H1 (cell line): ENCODE measurements around the gene STXBP6. TPM values are rescaled to one million over a fixed set of nuclear protein-coding genes. Genes with fewer than 3 reads are reported as not detected.

Experiments
- CTCF ChIA-PET: fragments of 300-600 bp; sonication (Branson Sonifier 250); formaldehyde crosslinking; loops from one replicate; lab custom pipeline; 2021; ENCODE audit not compliant: partially characterized antibody; lab: Charles Lee
- POLR2A ChIA-PET: fragments of 300-600 bp; sonication (Branson Sonifier 250); formaldehyde crosslinking; loops from one replicate; lab custom pipeline; 2021; ENCODE audit warnings: inconsistent platforms; ENCODE audit not compliant: partially characterized antibody; lab: Charles Lee
- DNase-seq, 2 experiments: peaks; one replicate each; pipeline versions ENCODE4 v3.0.0 to v3.0.0-alpha.2; 2010 to 2022; ENCODE audit warnings: low spot score in 2 of 2, low read depth in 1 of 2, mixed read lengths in 1 of 2
- FAIRE-seq: peaks from 2 replicates; lab custom pipeline; 2011; peaks lifted over from hg19 to GRCh38; lab: Jason Lieb, UNC
- H2AFZ ChIP-seq: 2 replicates; pipeline ENCODE4 v1.8.1; 2012; ENCODE audit warnings: low read length, inconsistent platforms
- H2AK5ac ChIP-seq: 2 replicates; pipeline ENCODE4 v1.6.1; 2013; ENCODE audit warnings: low read depth, low read length
- H2BK120ac ChIP-seq: replicated peaks from 2 replicates; pipeline ENCODE3; 2013; ENCODE audit warnings: low read depth, low read length, inconsistent platforms
- H2BK12ac ChIP-seq: 2 replicates; pipeline ENCODE4 v1.6.1; 2013; ENCODE audit warnings: low read depth, low read length
- H2BK15ac ChIP-seq: 2 replicates; pipeline ENCODE4 v1.6.1; 2013; ENCODE audit warnings: low read length
- H2BK20ac ChIP-seq: 2 replicates; pipeline ENCODE4 v1.6.1; 2013; ENCODE audit warnings: low read length
- H2BK5ac ChIP-seq: 2 replicates; pipeline ENCODE4 v1.6.1; 2013; ENCODE audit warnings: low read depth, low read length
- H3K14ac ChIP-seq: 2 replicates; pipeline ENCODE4 v1.6.1; 2013; ENCODE audit warnings: inconsistent platforms; ENCODE audit not compliant: insufficient read length
- H3K18ac ChIP-seq: 2 replicates; pipeline ENCODE4 v1.6.1; 2013; ENCODE audit warnings: low read length; ENCODE audit errors: extremely low read depth
- H3K23ac ChIP-seq: 2 replicates; pipeline ENCODE4 v1.6.1; 2013; ENCODE audit warnings: inconsistent platforms; ENCODE audit not compliant: insufficient read length
- H3K23me2 ChIP-seq: 2 replicates; pipeline ENCODE4 v1.6.1; 2013; ENCODE audit warnings: low read depth, low read length
- H3K27ac ChIP-seq: 2 replicates; pipeline ENCODE4 v1.6.1; 2011; ENCODE audit warnings: low read depth, low read length, inconsistent platforms
- H3K27me3 ChIP-seq, 4 experiments: replicated peaks in 1 of 4; 1 replicate in 1 of 4; 2 replicates in 3 of 4; pipeline versions ENCODE4 v1.6.1 to v1.8.1; 2011 to 2013; ENCODE audit warnings: low read length in 3 of 4, mild to moderate bottlenecking in 3 of 4, inconsistent platforms in 2 of 4, mixed read lengths in 2 of 4, moderate library complexity in 1 of 4; ENCODE audit not compliant: control insufficient read depth in 3 of 4, insufficient read depth in 3 of 4; ENCODE audit errors: extremely low read depth in 1 of 4
- H3K36me3 ChIP-seq, 4 experiments: 2 replicates each; pipeline versions ENCODE4 v1.6.1 to v1.8.1; 2011 to 2013; ENCODE audit warnings: mild to moderate bottlenecking in 4 of 4, low read length in 3 of 4, moderate library complexity in 2 of 4, control low read depth in 1 of 4, inconsistent platforms in 1 of 4; ENCODE audit not compliant: insufficient read depth in 4 of 4, control insufficient read depth in 2 of 4
- H3K4ac ChIP-seq: replicated peaks from 2 replicates; pipeline ENCODE3; 2013; ENCODE audit warnings: low read length, low read depth, mixed read lengths, inconsistent platforms; ENCODE audit not compliant: insufficient read length
- H3K4me1 ChIP-seq, 4 experiments: replicated peaks in 1 of 4; 1 replicate in 1 of 4; 2 replicates in 3 of 4; pipeline versions ENCODE4 v1.6.1 to v1.8.1; 2011 to 2013; ENCODE audit warnings: low read length in 3 of 4, inconsistent platforms in 2 of 4, mixed read lengths in 1 of 4; ENCODE audit not compliant: insufficient read depth in 4 of 4, control insufficient read depth in 3 of 4
- H3K4me2 ChIP-seq, 2 experiments: 2 replicates each; pipeline versions ENCODE4 v1.6.1 to v1.8.1; 2011 to 2013; ENCODE audit warnings: low read depth in 2 of 2, low read length in 2 of 2, control low read depth in 1 of 2, inconsistent platforms in 1 of 2, mild to moderate bottlenecking in 1 of 2; ENCODE audit not compliant: insufficient read depth in 1 of 2
- H3K4me3 ChIP-seq, 4 experiments: fragments of 200-600, 300-600 bp in 1 of 4; sonication (generic), shearing (Covaris generic), sonication (Bioruptor Twin) in 1 of 4; 2 replicates each; pipeline versions ENCODE4 v1.5.1 to v1.8.1; 2011 to 2016; ENCODE audit warnings: low read length in 4 of 4, low read depth in 3 of 4, control low read depth in 2 of 4, inconsistent platforms in 2 of 4, mild to moderate bottlenecking in 2 of 4, mixed read lengths in 1 of 4, moderate library complexity in 1 of 4; ENCODE audit not compliant: insufficient read depth in 2 of 4; ENCODE audit errors: extremely low read depth in 1 of 4
- H3K56ac ChIP-seq: replicated peaks from 2 replicates; pipeline ENCODE3; 2013; ENCODE audit warnings: low read depth, mild to moderate bottlenecking, mixed read lengths, low read length, inconsistent platforms; ENCODE audit not compliant: insufficient read length
- H3K79me1 ChIP-seq: 2 replicates; pipeline ENCODE4 v1.6.1; 2013; ENCODE audit warnings: low read depth, low read length, control low read depth
- H3K79me2 ChIP-seq, 2 experiments: 2 replicates each; pipeline versions ENCODE4 v1.6.1 to v1.8.1; 2012 to 2013; ENCODE audit warnings: low read length in 2 of 2, mild to moderate bottlenecking in 2 of 2, inconsistent platforms in 1 of 2; ENCODE audit not compliant: insufficient read depth in 2 of 2, control insufficient read depth in 1 of 2
- H3K9ac ChIP-seq, 4 experiments: replicated peaks in 1 of 4; 1 replicate in 1 of 4; 2 replicates in 3 of 4; pipeline versions ENCODE4 v1.6.1 to v1.8.1; 2011 to 2013; ENCODE audit warnings: low read depth in 3 of 4, low read length in 3 of 4, control low read depth in 2 of 4, mild to moderate bottlenecking in 2 of 4, moderate library complexity in 2 of 4, inconsistent platforms in 1 of 4; ENCODE audit errors: extremely low read depth in 1 of 4
- H3K9me3 ChIP-seq, 2 experiments: 2 replicates each; pipeline versions ENCODE4 v1.6.1 to v1.8.1; 2012 to 2013; ENCODE audit warnings: mild to moderate bottlenecking in 2 of 2, moderate library complexity in 2 of 2, control low read depth in 1 of 2, inconsistent platforms in 1 of 2, low read depth in 1 of 2, low read length in 1 of 2, mixed read lengths in 1 of 2; ENCODE audit not compliant: insufficient read depth in 2 of 2
- H4K20me1 ChIP-seq, 2 experiments: replicated peaks in 1 of 2; 2 replicates each; pipeline versions ENCODE3 to v1.8.1; 2011 to 2013; ENCODE audit warnings: inconsistent platforms in 2 of 2, low read length in 2 of 2, mild to moderate bottlenecking in 1 of 2; ENCODE audit not compliant: insufficient read depth in 2 of 2, control insufficient read depth in 1 of 2
- H4K5ac ChIP-seq: 2 replicates; pipeline ENCODE4 v1.6.1; 2013; ENCODE audit warnings: low read length, low read depth, mixed read lengths, inconsistent platforms; ENCODE audit not compliant: insufficient read length
- H4K8ac ChIP-seq: 2 replicates; pipeline ENCODE4 v1.8.0; 2013; ENCODE audit warnings: mild to moderate bottlenecking, moderate library complexity, low read length, inconsistent platforms; ENCODE audit not compliant: insufficient read depth; ENCODE audit errors: extremely low read depth
- H4K91ac ChIP-seq: replicated peaks from 2 replicates; pipeline ENCODE3; 2013; ENCODE audit warnings: low read length, mixed read lengths, inconsistent platforms; ENCODE audit not compliant: insufficient read length
- BCL11A ChIP-seq, 2 experiments: IDR thresholded peaks; one replicate each; pipeline ENCODE4 v1.6.1; 2011; ENCODE audit warnings: low read depth in 2 of 2, low read length in 2 of 2, mild to moderate bottlenecking in 2 of 2
- CHD2 ChIP-seq: IDR thresholded peaks from 2 replicates; pipeline ENCODE4 v1.6.1; 2012; ENCODE audit warnings: low read length, improper control_type of control experiment
- CREB1 ChIP-seq: IDR thresholded peaks from 2 replicates; pipeline ENCODE4 v1.6.1; 2012; ENCODE audit warnings: inconsistent platforms
- GTF2F1 ChIP-seq: IDR thresholded peaks from 2 replicates; pipeline ENCODE4 v1.6.1; 2012; ENCODE audit warnings: low read depth, low read length, improper control_type of control experiment, borderline replicate concordance
- HDAC6 ChIP-seq: IDR thresholded peaks from one replicate; pipeline ENCODE4 v1.7.1; 2012; ENCODE audit warnings: low read depth, mild to moderate bottlenecking, inconsistent platforms, low read length, moderate library complexity
- JUN ChIP-seq: IDR thresholded peaks from 2 replicates; pipeline ENCODE4 v1.6.1; 2011; ENCODE audit warnings: low read depth, mild to moderate bottlenecking, improper control_type of control experiment, low read length
- KDM5A ChIP-seq: fragments of 200-600 bp; IDR thresholded peaks from 2 replicates; pipeline ENCODE4 v1.7.1; 2012; ENCODE audit warnings: mild to moderate bottlenecking, low read length, inconsistent platforms, mixed read lengths
- POU5F1 ChIP-seq: IDR thresholded peaks from 2 replicates; pipeline ENCODE4 v1.6.1; 2011; ENCODE audit warnings: low read depth, mild to moderate bottlenecking, low read length, moderate library complexity
- RXRA ChIP-seq: IDR thresholded peaks from 2 replicates; pipeline ENCODE4 v1.6.1; 2011; ENCODE audit warnings: low read depth, mild to moderate bottlenecking, low read length, moderate library complexity; ENCODE audit not compliant: insufficient read depth
- SAP30 ChIP-seq: fragments of 300-600 bp; sonication (generic); IDR thresholded peaks from 2 replicates; pipeline ENCODE4 v1.7.1; 2012; ENCODE audit warnings: low read length, moderate library complexity, mild to moderate bottlenecking, inconsistent platforms; ENCODE audit not compliant: insufficient read depth, insufficient replicate concordance
- SIN3A ChIP-seq, 2 experiments: IDR thresholded peaks in 1 of 2; conservative IDR thresholded peaks in 1 of 2; 2 replicates each; pipeline ENCODE4 v1.6.1; 2011 to 2012; ENCODE audit warnings: low read length in 2 of 2, improper control_type of control experiment in 1 of 2, low read depth in 1 of 2, mild to moderate bottlenecking in 1 of 2
- SIRT6 ChIP-seq: IDR thresholded peaks from one replicate; pipeline ENCODE4 v1.7.1; 2012; ENCODE audit warnings: low read length, inconsistent platforms
- SUZ12 ChIP-seq: fragments of 200-600 bp; sonication (generic); IDR thresholded peaks from 2 replicates; pipeline ENCODE4 v1.6.1; 2012; ENCODE audit warnings: mild to moderate bottlenecking, inconsistent platforms, low read length, moderate library complexity, mixed read lengths
- TBP ChIP-seq: IDR thresholded peaks from 2 replicates; pipeline ENCODE4 v1.6.1; 2011; ENCODE audit warnings: low read depth, low read length, improper control_type of control experiment
- WGBS, 2 experiments: shearing (Covaris generic) in 1 of 2; methylation state at CpG; one replicate each; pipeline versions ENCODE4 v1.1.6 to v1.1.7; 2013 to 2015; ENCODE audit warnings: low lambda C conversion rate in 2 of 2, mixed read lengths in 2 of 2, inconsistent platforms in 1 of 2, low coverage in 1 of 2, missing lambda C conversion rate in 1 of 2; ENCODE audit not compliant: insufficient replicate concordance in 2 of 2, insufficient coverage in 1 of 2, insufficient read length in 1 of 2; ENCODE audit errors: extremely low coverage in 1 of 2, missing lambda C conversion rate in 1 of 2; 5-methylcytosine and 5-hydroxymethylcytosine counted together
- polyA plus RNA-seq, 7 experiments: library from polyadenylated mRNA; depleted of rRNA in 3 of 7; stranded (reverse) in 5 of 7; unstranded in 2 of 7; fragments of >200 nt in 5 of 7; fragments of 200-250 nt in 2 of 7; gene quantifications; 1 replicate in 5 of 7; 2 replicates in 1 of 7; 4 replicates in 1 of 7; pipeline versions ENCODE4 v1.2.1 to v1.2.3, GENCODE V29; 2011 to 2013; ENCODE audit warnings: missing spikeins in 2 of 7, mixed read lengths in 2 of 7
- total RNA-seq: library from RNA; stranded (reverse); fragmentation: NEBNext Ultra II Directional; extraction: Animal tissue kit (Norgen Biotek cat#: 25700); gene quantifications from 2 replicates; pipeline ENCODE4 v1.2.1, GENCODE V29; 2021
- TF ChIP-seq, protein P1 (sequence below): IDR thresholded peaks from 2 replicates; pipeline ENCODE4 v1.6.1; 2011; ENCODE audit warnings: low read depth, mild to moderate bottlenecking, low read length; ENCODE audit not compliant: insufficient read depth

The STXBP6 gene
- total and polyA plus RNA-seq, 2 of the 8 experiments (the other 6 are each of a cell fraction or from before 2014, with no cell fraction given), result 9.4 to 18.1 TPM

GRCh38 chr14:24850072-24850471 lies 199.9 kb downstream of the STXBP6 start:
- no peak overlapping the region for H2BK20ac ChIP-seq
- TF ChIP-seq HDAC6, result no peak
- no peak for TF ChIP-seq JUN
- no peak for TF ChIP-seq CREB1
- no peak for TF ChIP-seq SIN3A (conservative IDR thresholded peaks at IDR 0.05 in 1 of 2, IDR thresholded peaks at IDR 0.05 in 1 of 2; ENCODE audit: low read depth in 1 of 2, low read length in 2 of 2)
- no peak for TF ChIP-seq SAP30
- TF ChIP-seq CHD2, result no peak
- TF ChIP-seq, protein P1, sequence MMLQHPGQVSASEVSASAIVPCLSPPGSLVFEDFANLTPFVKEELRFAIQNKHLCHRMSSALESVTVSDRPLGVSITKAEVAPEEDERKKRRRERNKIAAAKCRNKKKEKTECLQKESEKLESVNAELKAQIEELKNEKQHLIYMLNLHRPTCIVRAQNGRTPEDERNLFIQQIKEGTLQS, result no peak
- no peak for TF ChIP-seq TBP
- no peak for TF ChIP-seq KDM5A
- TF ChIP-seq RXRA, result no peak
- no peak for TF ChIP-seq SUZ12
- TF ChIP-seq POU5F1, result no peak
- no peak for TF ChIP-seq GTF2F1
- no peak for TF ChIP-seq SIRT6
- TF ChIP-seq BCL11A (IDR thresholded peaks at IDR 0.05; ENCODE audit: low read depth in 2 of 2, low read length in 2 of 2), result no peak

More at GRCh38 chr14:24850072-24850471, 199.9 kb downstream of the STXBP6 start:
- Histone ChIP-seq H4K8ac (no peak overlapping the region), H4K5ac (no peak overlapping the region), H3K4ac (no peak overlapping the region), H3K4me1 (peaks cover 0 to 14% (median 8%) of the 10 kb centered on the region in 4 experiments; a peak in 5 of 7 replicates), H3K79me2 (no peaks in the 10 kb centered on the region), H3K23ac (no peak overlapping the region), H2AFZ (no peak overlapping the region), H3K36me3 (no peaks in the 10 kb centered on the region), H4K20me1 (no peaks in the 10 kb centered on the region), H3K4me2 (no peak overlapping the region), H3K18ac (no peak overlapping the region), H2BK15ac (no peak overlapping the region), H3K27ac (no peak overlapping the region), H3K14ac (no peak overlapping the region), H2BK5ac (no peak overlapping the region), H2AK5ac (no peak overlapping the region), H3K56ac (no peak overlapping the region), H3K27me3 (no peaks in the 10 kb centered on the region), H2BK12ac (no peak overlapping the region), H3K79me1 (no peaks in the 10 kb centered on the region), H3K9me3 (no peaks in the 10 kb centered on the region), H3K4me3 (no peak overlapping the region), H4K91ac (no peak overlapping the region), H2BK120ac (no peak overlapping the region), H3K23me2 (no peaks in the 10 kb centered on the region), H3K9ac (no peak overlapping the region)
- POLR2A ChIA-PET, result no interaction called here
- 91% methylated on average over 2 of the region's 2 CpGs; no CpG with 5 or more reads in 1 of the 2 experiments for WGBS, 2 experiments
- CTCF ChIA-PET, result interaction anchor here (0.7 to 1.0 kb wide), 3 partner anchors 13 to 200 kb away, joined by 3 read pairs; partner anchors contain the start of gene STXBP6
- DNase-seq (no peak), FAIRE-seq (no peak)
